NCI-H2196 treated with DMSO at 0.1 percent for 48 hours (cell line): Measurements from ENCODE around the gene GPR78.

ENCODE experiments used
- DNase-seq: peaks from one replicate; lab custom pipeline; 2025; ENCODE audit not compliant: unreplicated experiment; lab: John Stamatoyannopoulos, UW

The GPR78 gene

DNA sequence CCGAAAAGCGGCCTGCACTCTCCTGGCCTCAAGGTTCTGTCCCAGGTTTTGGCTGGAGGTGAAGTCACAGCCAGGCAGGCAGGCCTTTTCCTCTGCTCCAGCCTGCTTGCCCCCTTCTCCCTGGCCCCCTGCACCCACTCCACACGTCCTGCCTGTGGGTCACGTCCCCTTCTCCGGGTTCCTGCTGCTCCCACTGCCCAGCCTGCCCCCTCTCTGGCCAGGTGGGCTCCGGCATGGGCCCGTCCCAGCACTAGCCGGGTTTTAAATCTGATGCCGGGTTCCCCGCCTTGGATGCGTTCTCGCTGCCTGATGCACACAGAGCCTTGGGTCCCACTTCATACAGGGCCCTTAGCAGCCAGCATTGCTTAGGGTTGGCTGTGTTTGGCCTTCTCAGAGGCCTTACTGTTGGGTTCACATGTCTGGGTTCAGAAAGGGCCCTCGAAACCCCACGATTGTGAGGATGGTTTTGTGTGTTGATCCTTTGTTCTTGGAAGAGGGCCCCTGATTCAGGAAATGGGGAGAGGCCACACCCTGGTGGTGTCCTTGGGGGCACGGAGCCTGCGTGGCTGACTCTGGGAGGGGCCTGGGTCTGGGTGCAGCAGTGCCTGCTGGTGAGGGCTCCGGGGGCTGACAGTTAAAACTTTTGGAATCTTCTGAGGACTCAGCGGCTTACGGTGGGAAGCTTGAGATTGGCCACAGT lies 18.3 kb downstream of the GPR78 start:
- DNase-seq, result no peak

DNA sequence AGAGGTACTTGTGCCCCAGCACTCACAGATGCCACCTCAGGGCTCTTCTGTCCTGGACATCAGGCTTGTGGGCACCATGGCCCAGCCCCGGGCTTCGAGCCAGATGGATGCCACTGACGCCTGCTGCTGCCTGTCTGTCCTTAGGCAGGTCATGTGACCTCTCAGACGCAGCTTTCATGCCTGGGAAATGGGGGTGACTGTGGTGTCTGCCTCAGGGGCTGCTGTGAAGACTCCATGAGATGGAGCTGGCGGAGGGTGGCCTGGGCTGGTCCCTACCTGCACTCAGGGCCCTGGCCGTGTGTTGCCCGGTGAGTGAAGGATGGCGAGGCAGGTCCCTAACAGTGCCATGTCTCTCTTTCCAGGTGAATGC lies 18.9 kb downstream of the GPR78 start:
- DNase-seq, result no peak

DNA sequence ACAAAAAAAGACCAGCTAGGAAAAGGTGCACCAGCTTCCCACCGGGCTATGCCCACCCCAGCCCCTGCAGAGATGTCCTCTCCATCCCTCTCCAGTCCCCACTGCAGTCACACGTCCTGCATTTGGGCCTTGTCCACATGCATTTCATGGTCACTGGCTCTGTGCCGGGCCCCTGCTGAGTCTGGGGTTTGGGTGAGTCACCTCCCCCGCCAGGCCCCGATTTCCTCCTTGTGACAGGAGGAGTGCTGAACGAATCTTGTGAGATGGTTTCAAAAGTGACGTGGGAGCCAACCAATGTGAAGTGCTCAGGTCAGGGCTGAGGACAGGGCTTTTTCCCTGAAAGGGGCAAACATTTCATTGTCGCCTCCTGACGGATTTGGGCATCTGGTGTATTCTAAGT lies 19.5 kb downstream of the GPR78 start:
- no peak for DNase-seq

DNA sequence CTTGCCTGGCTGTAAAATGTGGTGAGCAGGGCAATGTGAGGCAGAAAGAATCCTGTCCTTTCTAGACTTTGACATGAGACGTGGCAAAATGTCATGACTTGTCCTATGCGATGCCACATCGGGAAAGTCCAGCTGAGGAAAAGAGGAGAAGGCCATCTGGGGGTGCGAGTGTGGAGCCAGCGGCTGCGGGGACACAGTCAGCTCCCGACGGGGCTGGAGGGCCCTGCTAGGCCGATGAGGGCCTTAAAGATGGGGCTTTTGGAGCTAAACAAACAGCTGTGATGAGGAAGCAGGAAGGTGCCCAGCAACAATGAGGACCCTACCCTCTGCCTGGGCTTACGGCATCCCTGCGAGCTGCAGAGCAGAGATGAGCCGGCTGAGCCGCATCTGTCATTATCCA lies 20.1 kb downstream of the GPR78 start:
- no peak for DNase-seq

DNA sequence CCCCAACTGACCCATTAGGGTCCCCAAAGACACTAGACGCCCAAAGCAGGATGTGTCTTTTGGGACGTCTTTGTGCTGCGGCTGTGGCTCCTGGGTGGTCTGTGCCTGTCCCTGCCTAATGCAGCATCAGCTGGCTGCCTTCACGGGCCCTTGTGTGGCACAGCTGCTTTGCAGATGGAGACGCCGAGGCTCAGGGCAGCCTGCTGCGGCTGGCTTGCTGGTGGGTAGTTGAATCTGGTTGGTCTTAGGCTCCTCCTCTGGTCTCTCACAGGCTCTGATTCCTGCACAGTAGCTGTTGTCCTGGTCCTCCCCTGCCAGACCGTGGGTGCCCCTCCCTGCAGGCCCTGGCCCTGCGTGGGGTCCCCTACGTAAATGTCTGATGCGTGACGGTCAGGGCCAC lies 20.5 kb downstream of the GPR78 start:
- no peak for DNase-seq

DNA sequence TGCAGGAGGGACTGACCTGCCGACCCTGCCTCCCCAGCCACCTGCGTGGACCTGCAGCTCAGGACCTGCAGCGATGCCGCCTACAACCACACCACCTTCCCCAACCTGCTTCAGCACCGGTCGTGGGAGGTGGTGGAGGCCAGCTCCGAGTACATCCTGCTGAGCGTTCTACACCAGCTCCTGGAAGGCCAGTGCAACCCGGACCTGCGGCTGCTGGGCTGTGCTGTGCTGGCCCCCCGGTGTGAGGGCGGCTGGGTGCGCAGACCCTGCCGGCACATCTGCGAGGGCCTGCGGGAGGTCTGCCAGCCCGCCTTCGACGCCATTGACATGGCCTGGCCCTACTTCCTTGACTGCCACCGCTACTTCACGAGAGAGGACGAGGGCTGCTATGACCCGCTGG lies 20.9 kb downstream of the GPR78 start:
- no peak for DNase-seq

DNA sequence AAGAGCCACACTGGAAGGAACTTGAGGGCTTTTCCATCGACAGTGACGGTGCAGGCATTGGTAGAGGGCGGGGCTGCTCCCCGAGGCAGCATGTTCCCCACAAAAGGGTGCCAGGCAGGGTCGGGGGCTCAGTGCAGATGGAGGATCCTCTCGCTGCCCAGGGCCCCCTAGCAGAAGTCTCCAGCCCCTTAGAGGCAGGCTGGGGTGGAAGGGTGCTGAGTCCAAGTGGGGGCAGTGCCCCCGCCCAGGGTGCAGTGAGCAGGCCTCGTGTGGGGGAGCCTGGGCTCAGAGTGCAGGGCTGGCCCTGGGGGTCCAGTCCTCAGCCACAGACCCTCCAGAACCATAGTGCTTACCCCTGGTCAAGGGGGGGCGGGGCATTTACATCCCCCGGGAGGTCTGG lies 21.4 kb downstream of the GPR78 start:
- DNase-seq, result no peak

DNA sequence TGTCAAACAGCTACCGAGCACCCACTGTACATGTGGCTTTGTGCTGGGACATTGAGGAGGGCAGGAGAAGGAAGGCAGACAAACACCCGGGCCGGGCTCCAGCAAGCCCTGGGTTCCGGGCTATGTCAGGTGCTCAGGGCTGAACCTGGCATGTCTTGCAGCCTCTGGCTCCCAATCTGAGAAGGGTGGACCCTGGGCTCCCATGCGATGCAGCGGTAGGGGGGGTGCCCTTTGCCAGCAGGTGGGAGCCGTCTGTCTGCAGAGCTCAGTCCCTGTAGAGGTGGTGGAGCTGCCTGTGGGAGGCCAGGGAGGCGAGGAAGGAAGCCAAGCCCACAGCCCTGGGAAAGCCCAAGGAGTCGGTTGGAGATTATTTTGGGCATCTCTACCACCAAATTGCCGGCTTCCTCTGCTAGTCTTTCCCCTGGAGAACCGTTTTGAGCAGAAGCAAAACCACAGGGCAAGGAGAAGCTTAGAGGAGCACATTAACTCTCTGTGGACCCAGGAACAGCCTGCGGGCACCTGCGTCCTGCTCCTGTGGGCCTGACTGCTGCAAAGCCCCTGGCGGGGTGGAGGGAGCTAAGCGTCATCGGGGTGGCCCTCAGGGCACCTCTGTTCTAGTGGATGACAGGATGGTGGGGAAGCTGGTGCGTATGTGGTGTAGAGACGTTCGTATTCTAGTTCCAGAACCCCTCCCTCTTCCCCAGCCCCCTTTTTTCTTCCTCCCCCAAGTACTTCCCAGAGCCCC lies 22.7 kb downstream of the GPR78 start:
- no peak for DNase-seq

DNA sequence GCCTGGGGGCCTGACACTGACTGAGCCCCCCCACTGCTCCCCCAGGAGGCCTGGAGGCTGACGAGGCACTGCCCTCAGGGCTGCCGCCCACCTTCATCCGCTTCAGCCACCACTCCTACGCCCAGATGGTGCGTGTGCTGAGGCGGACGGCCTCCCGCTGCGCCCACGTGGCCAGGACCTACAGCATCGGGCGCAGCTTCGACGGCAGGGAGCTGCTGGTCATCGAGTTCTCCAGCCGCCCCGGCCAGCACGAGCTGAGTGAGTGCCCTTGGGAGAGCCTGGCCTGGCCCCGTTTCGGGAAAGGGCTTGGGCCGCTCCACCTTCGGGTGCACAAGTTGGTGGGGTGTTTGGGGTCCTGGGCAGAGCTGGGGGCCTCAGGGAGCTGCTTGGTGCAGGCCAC lies 23.7 kb downstream of the GPR78 start:
- no peak for DNase-seq

DNA sequence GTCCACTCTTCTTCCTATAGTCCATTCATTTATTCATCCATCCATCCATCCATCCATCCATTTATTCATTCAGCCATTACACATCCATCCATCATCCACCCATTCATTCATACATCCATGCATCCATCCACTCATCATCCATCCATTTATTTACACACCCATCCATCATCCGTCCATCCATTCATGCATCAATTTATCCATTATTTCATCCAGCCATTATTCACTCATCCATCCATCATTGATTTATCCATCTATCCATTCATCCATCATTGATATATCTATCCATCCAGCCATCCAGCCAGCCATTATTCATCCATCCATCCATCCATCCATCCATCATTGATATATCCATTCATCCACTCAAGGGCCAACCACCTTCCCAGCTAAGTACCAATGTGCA lies 25.1 kb downstream of the GPR78 start:
- DNase-seq, result no peak

DNA sequence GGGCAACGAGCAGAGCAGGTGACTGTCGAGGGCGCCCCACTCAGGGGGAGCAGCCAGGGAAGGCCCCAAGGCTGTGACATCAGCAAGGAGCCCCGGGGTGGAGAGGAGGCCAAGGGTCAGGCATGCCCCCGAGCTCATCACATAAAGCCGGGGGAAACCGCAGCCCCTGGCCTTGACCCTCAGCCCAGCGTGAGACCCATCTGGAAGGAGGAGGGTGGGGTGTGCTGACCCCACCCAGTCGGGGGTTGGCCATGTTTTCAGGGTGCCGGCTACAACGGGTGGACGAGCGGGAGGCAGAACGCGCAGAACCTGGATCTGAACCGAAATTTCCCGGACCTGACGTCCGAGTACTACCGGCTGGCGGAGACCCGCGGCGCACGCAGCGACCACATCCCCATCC lies 26.3 kb downstream of the GPR78 start:
- no peak for DNase-seq

DNA sequence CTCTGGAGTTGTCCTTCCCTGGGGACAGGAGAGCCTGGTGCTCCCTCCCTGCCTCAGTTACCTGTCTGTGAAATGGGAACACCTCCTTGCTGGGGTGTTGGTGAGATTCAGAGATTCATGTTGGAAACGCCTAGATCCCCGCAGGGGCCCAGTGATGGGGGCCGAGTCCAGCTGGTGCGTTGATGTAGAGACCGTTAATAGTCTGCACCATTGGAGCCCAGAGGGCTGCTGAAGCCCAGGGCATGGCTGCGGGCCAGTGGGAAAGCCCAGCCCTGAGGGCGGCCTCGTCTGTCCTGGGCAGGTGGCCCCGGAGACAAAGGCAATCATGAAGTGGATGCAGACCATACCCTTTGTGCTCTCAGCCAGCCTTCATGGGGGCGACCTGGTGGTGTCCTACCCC lies 26.8 kb downstream of the GPR78 start:
- no peak for DNase-seq

DNA sequence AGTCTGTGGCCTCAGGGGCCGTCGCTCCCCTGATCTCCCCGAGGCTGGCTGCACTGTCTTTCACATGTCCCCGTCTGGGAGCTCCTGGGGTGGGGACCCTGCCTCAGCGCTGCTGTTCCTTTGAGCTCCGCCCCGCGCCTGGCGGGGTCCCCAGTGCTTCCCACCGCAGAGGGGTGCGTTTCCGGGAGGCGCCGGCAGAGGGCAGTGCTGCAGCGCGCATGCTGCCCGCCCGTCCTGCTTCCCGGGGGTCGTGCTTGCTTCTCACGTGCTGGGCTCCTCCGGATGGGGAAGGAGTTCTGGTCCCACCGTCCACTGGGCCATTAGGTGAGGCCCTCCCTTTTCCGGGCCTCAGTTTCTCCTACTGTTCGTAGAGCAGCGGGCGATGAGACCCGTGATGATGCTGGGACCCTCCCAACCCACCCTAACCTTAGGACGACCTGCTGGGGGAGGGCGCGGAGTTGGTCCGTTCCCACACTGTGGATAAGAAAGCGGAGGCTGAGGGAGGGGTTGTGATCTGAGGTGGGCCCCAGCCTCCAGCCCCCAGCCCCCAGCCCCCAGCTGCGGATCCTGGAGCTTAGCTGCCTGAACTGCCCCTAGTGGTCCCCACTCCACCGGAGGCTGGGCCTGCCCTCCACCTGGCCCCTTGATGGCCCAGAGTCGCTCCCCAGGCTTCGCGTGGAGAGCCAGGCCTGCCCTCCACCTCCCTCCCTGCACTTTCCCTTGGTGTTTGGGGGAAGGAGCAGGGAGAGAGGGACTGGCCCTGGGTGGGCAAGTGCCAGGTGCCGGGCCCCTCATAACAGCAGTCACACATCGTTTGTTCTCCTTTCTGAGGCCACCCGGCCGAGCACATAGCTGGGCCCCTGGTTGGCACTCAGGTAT lies 27.6 kb downstream of the GPR78 start:
- DNase-seq, result no peak

DNA sequence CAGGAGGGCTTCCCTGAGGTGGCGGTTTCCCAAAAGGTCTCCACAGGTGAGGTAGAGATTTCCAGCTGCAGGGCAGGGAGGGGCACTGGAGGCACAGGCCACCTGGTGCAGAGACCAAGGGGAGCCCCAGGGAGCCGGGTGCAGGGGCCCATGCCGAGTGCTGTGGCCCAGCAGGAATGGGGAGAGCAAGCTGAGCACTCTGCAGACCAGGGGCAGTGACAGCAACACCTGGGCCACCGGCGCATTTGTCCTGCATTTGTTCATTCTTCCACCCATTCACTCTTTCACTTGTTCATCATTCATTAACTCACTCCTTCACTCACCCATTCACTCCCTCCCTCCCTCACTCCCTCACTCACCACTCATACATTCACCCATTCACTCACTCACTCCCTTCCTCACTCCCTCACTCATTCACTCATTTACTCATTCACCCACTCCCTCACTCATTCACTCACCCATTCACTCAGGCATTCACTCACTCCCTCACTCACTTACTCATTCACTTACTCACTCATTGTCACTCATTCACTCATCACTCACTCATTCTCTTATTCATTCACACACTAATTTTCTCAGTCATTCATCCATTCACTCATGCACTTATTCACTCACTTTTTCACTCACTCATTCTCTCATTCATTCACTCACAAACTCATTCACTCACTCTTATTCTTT lies 28.7 kb downstream of the GPR78 start:
- DNase-seq, result no peak

DNA sequence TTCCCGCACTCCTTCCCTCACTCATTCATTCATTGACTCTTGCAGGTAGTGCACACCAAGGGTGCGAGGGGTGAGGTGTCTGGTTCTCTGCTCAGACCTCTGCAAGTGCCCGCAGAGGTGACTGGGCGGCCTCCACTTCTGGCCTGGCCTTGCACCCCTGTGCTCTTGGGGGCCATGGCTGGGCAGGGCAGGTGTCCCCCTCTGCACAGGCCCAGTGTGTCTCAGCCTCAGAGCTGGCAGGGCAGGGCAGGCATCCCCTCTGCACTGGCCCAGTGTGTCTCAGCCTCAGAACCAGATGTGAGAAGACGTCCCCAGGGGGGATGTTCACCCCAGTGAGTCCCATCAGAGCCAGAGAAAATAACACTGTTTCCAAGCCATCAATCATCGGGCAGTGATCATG lies 29.2 kb downstream of the GPR78 start:
- DNase-seq, result no peak

DNA sequence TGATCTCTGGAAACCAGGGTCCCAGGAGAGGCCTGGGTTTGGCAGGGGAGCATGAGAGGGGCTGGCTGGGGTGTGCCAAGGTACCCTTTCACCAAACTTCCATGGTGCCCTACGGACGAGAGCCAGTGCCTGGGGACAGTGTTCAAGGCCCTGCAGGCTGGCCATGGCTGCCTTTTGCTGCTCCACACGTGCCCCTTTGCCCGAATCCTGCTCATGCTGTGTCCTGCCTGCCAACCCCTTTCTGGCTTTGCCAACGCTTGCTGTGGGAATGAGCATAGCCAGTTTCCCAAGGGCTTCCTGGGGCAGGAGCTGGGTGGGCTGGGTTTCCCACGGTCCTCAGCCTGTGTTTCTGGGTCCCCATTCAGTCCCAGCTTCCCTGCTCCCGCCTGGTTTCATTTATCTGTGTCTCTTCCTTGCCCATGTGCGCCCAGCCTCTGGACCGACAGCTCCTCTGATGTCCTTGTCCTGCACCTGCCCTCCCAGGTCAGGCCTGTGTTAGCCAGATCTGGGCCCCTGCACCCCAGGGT lies 29.7 kb downstream of the GPR78 start:
- no peak for DNase-seq

DNA sequence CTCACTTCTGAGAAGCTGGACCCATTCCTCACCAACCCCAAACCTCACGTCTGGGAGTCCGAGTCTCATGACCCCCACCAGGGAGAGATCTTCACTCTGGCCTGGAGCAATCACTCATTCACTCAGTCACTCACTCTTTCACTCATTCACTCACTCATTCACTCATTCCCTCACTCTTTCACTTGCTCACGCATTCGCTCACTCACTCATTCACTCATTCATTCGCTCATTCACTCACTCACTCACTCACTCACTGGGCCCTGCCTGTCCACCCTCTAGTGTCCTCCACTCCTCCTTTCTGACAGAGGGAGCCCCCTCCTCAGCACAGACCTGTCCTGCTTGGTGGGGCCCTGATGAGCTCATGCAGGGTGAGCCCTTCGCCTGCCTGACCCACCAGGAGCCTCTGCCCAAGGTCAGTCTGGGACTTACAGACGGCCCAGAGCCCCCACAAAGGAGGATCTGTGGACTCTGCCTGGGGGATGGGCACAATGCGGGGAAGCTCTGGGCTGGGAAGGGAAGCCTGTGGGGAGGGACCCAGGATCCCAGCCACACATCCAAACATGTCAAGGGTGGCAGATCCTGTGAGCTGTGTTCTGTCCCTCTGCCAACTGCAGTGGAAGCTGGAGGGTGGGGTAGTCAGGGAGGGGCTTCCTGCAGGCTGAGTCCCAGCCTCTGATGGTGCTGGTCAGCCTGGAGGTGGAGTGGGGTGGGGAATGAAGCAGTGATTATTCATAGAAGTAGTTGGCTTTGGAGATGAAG lies 30.8 kb downstream of the GPR78 start:
- DNase-seq, result no peak

DNA sequence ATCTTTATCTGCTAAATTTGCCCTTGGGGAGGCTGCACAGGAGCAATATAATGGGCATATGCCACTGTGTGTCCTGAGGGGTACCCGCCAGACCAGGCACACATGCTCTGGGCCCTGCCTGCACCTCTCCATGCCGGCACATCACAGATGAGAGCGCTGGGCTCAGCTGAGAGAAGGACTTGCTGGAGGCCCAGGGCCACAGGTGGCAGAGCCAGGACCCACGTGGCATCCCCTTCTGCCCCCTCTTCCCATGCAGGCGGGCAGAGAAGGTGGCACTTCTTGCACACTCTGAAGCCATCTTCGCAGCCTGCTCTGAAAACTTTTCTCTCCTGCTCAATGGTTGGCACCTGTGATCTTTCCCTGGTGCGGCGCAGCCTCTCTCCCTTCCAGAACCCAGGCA lies 32.5 kb downstream of the GPR78 start:
- DNase-seq, result no peak

DNA sequence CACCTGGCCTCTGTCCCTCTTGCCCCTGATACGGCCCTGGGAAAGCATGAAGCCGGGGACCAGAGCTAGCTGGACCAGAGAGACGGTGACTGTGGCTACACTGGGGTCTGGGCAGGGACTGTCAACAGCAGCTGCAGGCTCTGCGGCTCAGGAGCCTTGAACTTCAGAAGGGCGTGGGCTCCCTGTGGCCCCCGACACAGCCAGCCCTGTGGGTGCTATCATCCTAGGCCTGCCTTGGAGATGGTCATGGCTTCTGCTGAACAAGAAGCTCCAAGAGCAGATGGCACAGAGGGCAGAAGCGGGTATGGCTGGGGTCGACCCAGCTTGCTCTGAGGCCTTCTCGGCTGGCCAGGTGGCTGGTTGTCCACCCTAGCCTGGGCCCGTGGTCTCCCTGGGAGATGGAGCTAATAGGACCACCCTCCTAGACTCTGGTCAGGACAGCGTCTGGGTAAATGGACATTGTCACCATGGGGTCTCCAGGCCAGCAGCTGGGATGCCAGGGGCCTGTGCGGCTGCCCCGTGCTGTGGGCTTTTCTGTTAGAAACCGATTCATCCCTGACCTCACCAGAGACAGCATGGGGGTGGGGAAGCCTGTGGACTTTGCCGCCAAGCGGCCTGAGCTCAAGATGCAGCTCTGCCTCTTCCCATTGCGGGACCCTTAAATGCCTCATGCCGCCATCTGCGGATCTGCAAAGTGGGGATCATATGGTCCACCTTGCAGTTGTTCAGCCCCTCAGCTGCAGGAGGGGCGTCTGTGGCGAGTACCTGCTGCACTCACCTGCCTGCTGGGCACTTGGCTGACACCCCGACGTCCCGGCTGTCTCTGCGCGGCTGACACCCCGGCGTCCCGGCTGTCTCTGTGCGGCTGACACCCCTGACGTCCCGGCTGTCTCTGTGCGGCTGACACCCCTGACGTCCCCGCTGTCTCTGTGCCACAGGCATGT lies 33.5 kb downstream of the GPR78 start:
- no peak for DNase-seq
